ENCODE data around the gene RPS4Y1. TPM values are rescaled to one million over a fixed set of nuclear protein-coding genes. Genes with fewer than 3 reads are reported as not detected.

Gene RPS4Y1
- polyA plus RNA-seq, 1 donor (not counting 4 experiments of a cell fraction or from before 2014, with no cell fraction given): not detected

DNA sequence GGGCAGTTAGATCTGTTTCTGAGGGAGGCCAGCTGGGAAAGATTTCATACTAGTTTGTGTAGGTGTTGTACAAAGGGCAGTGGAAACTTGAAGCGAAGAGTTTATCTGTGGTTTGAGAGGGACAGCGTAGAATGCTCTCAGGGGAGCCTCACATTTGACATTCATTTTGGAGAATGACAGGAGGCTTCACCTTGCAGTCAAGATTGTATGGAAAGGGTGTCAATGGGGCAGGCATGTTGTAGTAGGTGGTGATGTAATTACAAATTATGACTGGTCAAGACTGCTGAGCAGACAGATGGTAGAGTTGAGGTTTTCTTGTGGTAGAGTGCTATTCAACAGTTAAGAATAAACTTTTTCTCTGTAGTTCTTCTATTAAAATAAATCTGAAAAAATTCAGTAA, 7.0 kb downstream of the RPS4Y1 start:
- dilution Hi-C loops (cut with MboI; ENCODE audit: extremely low pct_ligation_motif_present, low sequenced_read_pairs): no loop called here
- Histone ChIP-seq H3K4me1 (ENCODE audit: control insufficient read depth, extremely low read depth, insufficient read depth, low read length) (no peaks in the 10 kb centered on the region), H3K4me3 (ENCODE audit: control insufficient read depth in 2 of 3, extremely low read depth in 1 of 3, insufficient read depth in 2 of 3, low read depth in 1 of 3, low read length in 3 of 3) (no peak overlapping the region), H3K9me3 (ENCODE audit: control insufficient read depth, low read depth, low read length) (no peaks in the 10 kb centered on the region), H3K9ac (ENCODE audit: control insufficient read depth, extremely low read depth, insufficient read depth, low read length) (no peak overlapping the region), H4K20me1 (ENCODE audit: control insufficient read depth, extremely low read depth, insufficient read depth, low read length) (no peaks in the 10 kb centered on the region), H3K27me3 (ENCODE audit: control insufficient read depth, extremely low read depth, insufficient read depth, low read length) (no peaks in the 10 kb centered on the region), H3K27ac (ENCODE audit: control insufficient read depth, insufficient read depth, low read length) (no peak overlapping the region), H3K4me2 (ENCODE audit: control insufficient read depth, extremely low read depth, insufficient read depth, low read depth, low read length) (no peak overlapping the region), H2AFZ (ENCODE audit: control insufficient read depth, low read length) (no peak overlapping the region), H3K36me3 (ENCODE audit: control insufficient read depth in 2 of 2, extremely low read depth in 1 of 2, insufficient read depth in 2 of 2, low read length in 2 of 2) (no peaks in the 10 kb centered on the region), H3K9me1 (ENCODE audit: control insufficient read depth, extremely low read depth, insufficient read depth, low read length) (no peaks in the 10 kb centered on the region), H3K79me2 (ENCODE audit: control insufficient read depth, insufficient read depth, low read length) (no peaks in the 10 kb centered on the region)
- FAIRE-seq: no peak
- no peak for DNase-seq (ENCODE audit: low read depth, low spot score)
- TF ChIP-seq, protein P1, sequence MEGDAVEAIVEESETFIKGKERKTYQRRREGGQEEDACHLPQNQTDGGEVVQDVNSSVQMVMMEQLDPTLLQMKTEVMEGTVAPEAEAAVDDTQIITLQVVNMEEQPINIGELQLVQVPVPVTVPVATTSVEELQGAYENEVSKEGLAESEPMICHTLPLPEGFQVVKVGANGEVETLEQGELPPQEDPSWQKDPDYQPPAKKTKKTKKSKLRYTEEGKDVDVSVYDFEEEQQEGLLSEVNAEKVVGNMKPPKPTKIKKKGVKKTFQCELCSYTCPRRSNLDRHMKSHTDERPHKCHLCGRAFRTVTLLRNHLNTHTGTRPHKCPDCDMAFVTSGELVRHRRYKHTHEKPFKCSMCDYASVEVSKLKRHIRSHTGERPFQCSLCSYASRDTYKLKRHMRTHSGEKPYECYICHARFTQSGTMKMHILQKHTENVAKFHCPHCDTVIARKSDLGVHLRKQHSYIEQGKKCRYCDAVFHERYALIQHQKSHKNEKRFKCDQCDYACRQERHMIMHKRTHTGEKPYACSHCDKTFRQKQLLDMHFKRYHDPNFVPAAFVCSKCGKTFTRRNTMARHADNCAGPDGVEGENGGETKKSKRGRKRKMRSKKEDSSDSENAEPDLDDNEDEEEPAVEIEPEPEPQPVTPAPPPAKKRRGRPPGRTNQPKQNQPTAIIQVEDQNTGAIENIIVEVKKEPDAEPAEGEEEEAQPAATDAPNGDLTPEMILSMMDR (optimal IDR thresholded peaks at IDR 0.05 in 1 of 3, IDR thresholded peaks at IDR 0.05 in 1 of 3, conservative IDR thresholded peaks at IDR 0.05 in 1 of 3; ENCODE audit: extremely low read depth in 1 of 3, insufficient read depth in 2 of 3, low read length in 3 of 3): no peak
- TF ChIP-seq EZH2 (IDR thresholded peaks at IDR 0.05; ENCODE audit: low read length): no peak

DNA sequence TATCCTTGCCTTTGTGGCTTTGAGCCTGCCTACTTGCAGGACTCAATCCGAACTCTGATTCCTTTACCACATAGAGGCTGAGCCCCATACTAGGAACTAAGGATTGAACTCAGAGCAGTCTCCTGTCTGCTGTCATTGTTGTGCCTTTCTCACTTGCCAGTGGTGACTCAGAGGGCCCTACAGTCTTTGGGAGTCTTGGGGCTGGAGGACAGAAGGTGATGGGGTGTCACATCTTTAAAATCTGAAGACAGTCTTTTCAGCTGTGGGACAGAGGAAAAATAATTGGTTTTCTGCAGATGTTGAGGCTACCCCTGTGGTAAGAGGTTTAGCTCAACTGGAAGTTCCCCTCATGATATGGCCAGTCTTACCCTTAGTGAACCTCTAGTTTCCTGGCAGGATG, 8.0 kb downstream of the RPS4Y1 start:
- Histone ChIP-seq H3K36me3 (ENCODE audit: control insufficient read depth in 2 of 2, extremely low read depth in 1 of 2, insufficient read depth in 2 of 2, low read length in 2 of 2) (no peaks in the 10 kb centered on the region), H4K20me1 (ENCODE audit: control insufficient read depth, extremely low read depth, insufficient read depth, low read length) (no peaks in the 10 kb centered on the region), H3K9ac (ENCODE audit: control insufficient read depth, extremely low read depth, insufficient read depth, low read length) (no peak overlapping the region), H3K9me1 (ENCODE audit: control insufficient read depth, extremely low read depth, insufficient read depth, low read length) (no peaks in the 10 kb centered on the region), H3K4me3 (ENCODE audit: control insufficient read depth in 2 of 3, extremely low read depth in 1 of 3, insufficient read depth in 2 of 3, low read depth in 1 of 3, low read length in 3 of 3) (no peak overlapping the region), H3K27me3 (ENCODE audit: control insufficient read depth, extremely low read depth, insufficient read depth, low read length) (no peaks in the 10 kb centered on the region), H3K79me2 (ENCODE audit: control insufficient read depth, insufficient read depth, low read length) (no peaks in the 10 kb centered on the region), H3K4me1 (ENCODE audit: control insufficient read depth, extremely low read depth, insufficient read depth, low read length) (no peaks in the 10 kb centered on the region), H3K27ac (ENCODE audit: control insufficient read depth, insufficient read depth, low read length) (no peak overlapping the region), H3K9me3 (ENCODE audit: control insufficient read depth, low read depth, low read length) (no peaks in the 10 kb centered on the region), H2AFZ (ENCODE audit: control insufficient read depth, low read length) (no peak overlapping the region), H3K4me2 (ENCODE audit: control insufficient read depth, extremely low read depth, insufficient read depth, low read depth, low read length) (no peak overlapping the region)
- FAIRE-seq: no peak
- TF ChIP-seq EZH2 (IDR thresholded peaks at IDR 0.05; ENCODE audit: low read length): no peak
- TF ChIP-seq, protein P1 (optimal IDR thresholded peaks at IDR 0.05 in 1 of 3, IDR thresholded peaks at IDR 0.05 in 1 of 3, conservative IDR thresholded peaks at IDR 0.05 in 1 of 3; ENCODE audit: extremely low read depth in 1 of 3, insufficient read depth in 2 of 3, low read length in 3 of 3): no peak
- dilution Hi-C loops (cut with MboI; ENCODE audit: extremely low pct_ligation_motif_present, low sequenced_read_pairs): no loop called here
- no peak for DNase-seq (ENCODE audit: low read depth, low spot score)
